Measurements from ENCODE around the gene CRMP1. TPM values are rescaled to one million over a fixed set of nuclear protein-coding genes. Genes with fewer than 3 reads are reported as not detected.

The CRMP1 gene
- polyA plus RNA-seq, 4 donors, result 41.4 to 54.5 (median 51.1) TPM

DNA sequence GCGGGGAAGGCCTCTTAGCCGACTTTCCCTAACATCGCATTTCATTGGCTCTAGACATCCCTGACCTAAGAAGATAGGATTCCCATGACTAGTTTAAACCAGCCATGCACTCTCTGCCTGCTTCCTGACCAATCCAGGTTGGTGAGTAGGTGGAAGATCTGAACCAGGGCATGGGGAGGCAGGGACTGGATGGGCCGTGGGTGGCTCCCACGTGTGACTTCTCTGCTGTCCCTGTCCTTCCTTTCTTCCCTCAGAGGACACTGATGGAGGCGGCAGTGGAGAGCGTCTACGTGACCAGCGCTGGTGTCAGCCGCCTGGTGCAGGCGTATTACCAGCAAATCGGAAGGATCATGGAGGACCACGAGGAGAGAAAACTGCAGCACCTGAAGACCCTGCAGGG lies 91.2 kb downstream of the CRMP1 start:
- DNase-seq (ENCODE audit: low read depth in 4 of 4, low spot score in 3 of 4), result no peak

DNA sequence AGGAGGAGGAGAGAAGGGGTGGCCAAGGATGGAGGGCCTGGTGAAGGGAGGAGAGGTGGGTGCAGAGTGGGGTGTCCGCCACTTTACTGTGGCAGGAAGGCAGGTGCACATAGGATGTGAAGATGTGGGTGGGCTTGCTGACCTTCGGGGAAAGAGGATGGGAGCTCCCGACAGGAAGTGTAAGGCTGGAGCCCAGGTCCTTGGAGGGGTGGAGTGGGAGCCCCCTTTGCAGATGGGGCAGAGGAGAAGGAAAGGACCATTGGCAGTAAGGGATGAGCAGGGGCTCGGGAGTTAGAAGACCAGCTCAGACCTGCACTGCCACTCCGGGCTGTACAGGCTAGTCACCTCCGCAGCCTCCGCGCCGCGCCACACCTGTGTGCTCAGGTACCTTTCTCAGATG lies 92.4 kb downstream of the CRMP1 start:
- DNase-seq (ENCODE audit: low read depth in 4 of 4, low spot score in 3 of 4), result no peak

DNA sequence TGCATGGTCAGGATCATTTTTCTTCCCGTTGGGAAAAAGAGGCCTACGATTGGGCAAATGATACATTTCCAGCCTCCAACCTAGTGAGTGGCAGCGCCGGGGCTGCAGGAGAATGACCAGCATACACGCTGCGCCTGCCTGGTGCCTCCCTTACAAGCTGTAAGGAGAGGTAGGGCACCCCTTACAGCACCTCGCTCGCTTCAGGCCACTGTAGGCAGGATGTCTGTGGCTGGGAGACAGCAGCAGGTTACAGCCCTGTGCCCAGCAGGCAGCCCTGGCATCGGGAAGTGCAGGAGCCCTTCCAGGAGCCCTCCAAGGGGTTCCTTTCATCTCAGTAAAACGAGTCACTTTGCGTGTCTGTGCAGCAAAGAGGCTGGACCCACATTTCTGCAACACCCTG lies 93.5 kb downstream of the CRMP1 start:
- DNase-seq (ENCODE audit: low read depth in 4 of 4, low spot score in 3 of 4), result no peak

DNA sequence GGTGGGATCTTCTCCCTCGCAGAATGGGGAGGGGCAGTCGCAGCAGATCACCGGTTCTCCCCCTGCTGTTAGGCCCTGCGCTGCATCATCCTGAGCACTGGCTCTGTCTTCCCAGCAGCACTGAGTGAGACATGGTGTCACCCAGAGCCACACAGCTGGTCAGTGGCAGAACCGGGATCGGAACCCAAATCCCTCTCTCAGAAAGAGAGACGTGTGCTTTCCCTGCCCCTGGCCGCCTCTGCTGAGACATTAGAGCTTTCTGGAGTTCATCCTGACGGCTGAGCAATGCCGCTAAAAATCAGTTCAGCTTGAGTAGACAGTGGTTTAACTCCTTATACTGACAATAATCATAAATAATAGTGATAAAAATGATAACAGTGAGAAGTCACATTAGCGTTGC lies 93.9 kb downstream of the CRMP1 start:
- DNase-seq (ENCODE audit: low read depth in 4 of 4, low spot score in 3 of 4), result no peak

DNA sequence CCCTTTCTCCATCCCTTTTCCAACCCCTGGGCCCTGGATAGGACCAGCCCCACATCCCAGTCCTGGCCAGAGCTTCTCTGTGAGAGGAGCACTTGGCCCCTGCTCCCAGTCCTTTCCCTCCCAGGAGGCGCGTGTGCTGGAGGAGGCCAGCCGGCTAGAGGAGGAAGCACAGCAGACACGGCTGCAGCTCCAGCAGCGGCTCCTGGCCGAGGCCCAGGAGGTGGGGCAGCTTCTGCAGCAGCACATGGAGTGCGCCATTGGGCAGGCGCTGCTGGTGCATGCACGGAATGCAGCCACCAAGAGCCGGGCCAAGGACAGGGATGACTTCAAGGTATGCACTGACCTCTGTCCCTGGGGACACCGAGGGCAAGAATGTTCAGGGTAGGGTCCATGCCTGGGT lies 94.4 kb downstream of the CRMP1 start:
- no peak for DNase-seq (ENCODE audit: low read depth in 4 of 4, low spot score in 3 of 4)

DNA sequence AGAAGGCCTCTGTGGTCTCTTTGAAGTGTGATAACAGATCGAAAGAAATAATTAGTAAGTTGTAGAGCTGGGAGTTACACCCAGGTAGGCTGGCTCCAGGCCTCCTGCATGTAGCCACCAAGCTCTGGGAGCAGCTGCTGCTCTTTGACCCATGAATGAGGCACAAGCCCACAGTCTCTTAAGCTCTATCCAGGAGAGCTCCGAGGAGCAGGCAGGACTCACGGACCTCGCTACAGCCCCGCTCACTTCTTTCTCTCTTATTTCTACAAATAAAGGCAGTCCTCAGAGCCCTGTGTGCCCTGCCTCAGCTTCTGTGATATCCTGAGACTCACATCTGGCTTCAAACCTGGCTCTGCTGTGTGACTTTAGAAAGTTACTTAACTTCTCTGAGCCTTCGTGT lies 95.0 kb downstream of the CRMP1 start:
- no peak for DNase-seq (ENCODE audit: low read depth in 4 of 4, low spot score in 3 of 4)

DNA sequence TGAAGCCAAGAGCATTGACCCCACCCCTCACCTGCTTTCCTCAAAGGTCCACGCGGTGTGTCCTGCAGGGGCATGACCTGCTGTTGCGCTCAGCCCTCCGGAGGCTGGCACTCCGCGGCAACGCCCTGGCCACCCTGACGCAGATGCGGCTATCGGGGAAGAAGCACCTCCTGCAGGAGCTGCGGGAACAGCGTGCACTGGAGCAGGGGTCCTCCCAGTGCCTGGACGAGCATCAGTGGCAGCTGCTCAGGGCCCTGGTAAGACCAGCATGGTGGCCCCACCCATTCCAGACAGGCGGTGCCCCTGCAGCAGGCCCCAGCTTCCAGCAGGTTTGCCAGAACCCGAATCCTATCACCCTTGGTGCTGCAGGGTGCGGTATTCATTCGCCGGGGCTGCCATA lies 95.9 kb downstream of the CRMP1 start:
- DNase-seq (ENCODE audit: low read depth in 4 of 4, low spot score in 3 of 4), result no peak

DNA sequence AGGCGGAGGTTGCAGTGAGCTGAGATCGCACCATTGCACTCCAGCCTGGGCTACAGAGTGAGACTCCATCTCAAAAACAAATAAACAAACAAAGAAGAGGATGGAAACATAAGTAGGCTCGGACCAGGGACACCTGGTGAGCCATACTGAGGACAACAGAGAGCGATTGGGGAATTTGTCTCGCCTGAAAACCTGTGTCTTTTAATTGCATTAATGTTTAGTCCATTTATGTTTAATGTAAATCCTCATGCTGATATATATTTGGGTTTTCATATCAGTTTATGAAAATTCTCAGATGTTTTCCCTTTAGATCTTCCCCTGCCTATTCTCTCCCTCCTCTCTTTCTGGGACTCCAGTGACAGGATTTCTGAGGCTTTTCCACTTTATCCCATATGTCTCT lies 97.3 kb downstream of the CRMP1 start:
- DNase-seq (ENCODE audit: low read depth in 4 of 4, low spot score in 3 of 4), result no peak

DNA sequence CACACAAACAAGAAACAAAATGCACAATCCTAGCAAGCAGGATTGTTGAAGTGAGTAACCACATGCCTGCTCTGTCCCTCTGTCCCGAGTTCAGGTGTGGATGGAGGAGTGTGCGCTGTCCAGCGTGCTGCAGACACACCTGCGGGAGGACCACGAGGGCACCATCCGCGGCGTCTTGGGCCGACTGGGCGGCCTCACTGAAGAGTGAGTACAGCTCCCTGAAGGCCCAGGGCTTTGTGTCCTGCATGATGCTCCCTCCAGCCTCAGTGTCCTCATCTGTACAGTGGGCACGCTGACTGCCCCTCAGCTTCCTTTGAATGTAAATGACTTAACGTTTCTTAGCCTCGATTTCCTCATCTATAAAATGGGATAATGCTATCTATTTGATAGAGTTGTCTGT lies 99.4 kb downstream of the CRMP1 start:
- no peak for DNase-seq (ENCODE audit: low read depth in 4 of 4, low spot score in 3 of 4)

DNA sequence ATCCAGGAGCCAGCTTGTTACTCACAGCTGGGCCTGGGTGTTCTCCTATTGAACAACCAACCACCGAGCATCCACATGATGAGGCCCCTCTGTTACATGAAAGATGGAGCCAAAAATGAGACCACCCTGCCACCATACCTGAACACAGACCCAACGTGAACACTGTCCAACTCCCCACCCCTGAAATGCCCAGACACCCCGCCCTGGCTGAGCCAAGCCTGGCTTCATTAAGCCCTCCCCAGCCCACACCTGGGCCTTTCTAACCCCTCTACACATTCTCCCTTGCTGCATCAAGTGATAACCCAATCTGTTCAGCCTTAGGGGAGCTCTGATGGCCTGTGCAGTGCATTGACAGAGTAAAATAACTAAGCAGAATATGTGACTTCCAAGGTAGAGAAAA lies 101.2 kb downstream of the CRMP1 start:
- no peak for DNase-seq (ENCODE audit: low read depth in 4 of 4, low spot score in 3 of 4)

DNA sequence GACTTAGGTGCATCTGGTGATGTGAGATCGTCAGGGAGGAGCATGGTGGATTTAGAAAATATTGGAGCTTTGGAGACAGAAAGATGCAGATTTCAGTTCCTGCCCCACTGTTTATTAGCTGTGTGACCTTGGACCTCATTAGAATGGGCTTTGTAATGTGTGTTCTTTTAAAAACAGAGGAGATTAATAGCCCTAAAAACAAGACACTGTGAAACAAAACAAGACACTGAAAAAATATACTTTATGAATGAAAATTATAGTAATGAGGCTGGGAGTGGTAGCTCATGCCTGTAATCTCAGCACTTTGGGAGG lies 102.4 kb downstream of the CRMP1 start:
- no peak for DNase-seq (ENCODE audit: low read depth in 4 of 4, low spot score in 3 of 4)

DNA sequence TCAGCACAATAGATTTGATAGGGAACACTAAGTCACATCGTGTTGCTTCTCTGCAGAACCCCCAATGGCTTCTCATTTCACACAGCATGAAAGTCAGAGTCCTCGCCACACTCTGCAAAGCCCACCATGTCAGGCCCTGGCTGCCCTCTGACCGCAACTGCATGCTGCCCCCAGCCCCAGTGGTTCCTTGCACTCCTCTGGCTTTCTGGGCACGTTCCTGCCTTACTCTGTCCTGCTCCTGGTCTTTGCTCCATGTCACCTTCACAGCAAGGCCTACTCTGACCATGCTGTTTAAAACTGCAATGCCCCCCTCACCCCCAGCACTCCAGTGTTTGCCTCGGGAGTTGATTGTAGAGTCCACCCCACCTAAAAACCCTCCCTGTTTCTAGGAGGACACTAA lies 103.7 kb downstream of the CRMP1 start:
- no peak for DNase-seq (ENCODE audit: low read depth in 4 of 4, low spot score in 3 of 4)

DNA sequence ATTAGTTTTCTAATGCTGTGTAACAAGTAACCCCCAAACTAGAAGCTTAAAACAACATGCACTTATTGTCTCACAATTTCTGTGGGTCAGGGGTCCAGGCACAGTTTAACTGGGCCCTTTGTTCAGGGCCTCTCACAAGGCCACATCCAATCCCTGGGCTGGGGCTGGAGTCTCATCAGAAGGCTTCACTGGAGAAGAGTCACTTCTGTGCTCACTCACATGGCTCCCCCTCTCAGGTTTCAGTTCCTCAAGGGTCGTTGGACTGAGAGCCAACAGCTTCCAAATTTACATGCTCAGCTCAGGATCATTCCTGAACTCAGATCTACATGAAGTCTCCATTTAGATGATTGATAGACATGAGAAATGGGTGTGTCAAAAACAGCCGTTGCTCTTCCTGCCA lies 104.7 kb downstream of the CRMP1 start:
- no peak for DNase-seq (ENCODE audit: low read depth in 4 of 4, low spot score in 3 of 4)

DNA sequence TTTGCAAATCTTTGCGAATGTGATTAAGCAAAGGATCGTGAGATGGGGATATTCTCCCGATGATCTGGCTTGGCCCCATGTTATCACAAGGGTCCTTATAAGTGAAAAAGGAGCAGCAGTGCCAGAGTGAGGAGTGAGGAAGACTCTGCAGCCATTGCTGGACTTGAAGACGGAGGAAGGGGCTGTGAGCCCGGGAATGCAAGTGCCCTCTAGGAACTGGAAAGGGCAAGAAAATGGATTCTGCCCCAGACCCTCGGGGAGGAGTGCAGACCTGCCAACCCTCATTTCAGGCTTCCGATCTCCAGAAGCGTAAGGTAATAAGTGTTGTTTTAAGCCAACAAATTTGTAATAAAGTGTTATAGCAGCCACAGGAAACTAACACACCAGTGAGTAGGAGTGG lies 105.6 kb downstream of the CRMP1 start:
- no peak for DNase-seq (ENCODE audit: low read depth in 4 of 4, low spot score in 3 of 4)

DNA sequence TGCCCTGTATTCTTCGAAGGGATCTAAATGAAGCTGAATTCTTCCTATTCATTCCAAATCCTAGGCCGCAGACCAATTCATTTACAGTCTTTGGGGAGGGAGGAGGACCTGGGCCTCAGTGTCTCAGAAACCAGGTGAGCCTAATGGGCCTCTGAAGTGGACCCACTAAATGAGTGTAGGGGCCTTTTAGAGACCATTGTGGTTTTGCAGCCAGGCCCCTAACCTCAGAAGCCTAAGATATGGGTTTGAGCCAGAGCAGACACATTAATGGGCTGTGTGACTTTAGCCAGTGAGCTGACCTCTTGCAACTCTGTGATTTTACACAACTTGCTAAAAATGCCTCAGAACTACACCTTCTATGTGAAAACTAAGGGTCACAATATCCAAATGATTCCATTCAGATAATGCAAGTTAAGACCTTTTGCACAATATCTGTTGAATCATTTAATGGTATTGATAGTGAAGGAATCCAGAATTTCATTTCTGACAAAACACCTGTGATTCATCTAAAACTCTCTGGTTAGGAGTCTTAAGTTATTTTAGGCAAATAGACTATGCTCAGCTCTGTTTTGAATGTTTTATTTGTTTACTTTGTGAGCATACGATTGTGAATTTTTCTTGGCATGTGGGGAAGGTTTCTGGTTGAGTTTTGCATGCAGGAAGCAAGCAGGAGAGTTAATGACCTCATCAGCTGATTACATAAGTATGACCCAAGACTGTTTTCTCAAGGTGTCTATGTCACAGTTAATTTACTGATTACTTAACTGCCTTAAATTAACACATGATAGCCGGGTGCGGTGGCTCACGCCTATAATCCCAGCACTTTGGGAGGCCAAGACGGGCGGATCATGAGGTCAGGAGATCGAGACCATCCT lies 106.8 kb downstream of the CRMP1 start:
- DNase-seq (ENCODE audit: low read depth in 4 of 4, low spot score in 3 of 4), result no peak

DNA sequence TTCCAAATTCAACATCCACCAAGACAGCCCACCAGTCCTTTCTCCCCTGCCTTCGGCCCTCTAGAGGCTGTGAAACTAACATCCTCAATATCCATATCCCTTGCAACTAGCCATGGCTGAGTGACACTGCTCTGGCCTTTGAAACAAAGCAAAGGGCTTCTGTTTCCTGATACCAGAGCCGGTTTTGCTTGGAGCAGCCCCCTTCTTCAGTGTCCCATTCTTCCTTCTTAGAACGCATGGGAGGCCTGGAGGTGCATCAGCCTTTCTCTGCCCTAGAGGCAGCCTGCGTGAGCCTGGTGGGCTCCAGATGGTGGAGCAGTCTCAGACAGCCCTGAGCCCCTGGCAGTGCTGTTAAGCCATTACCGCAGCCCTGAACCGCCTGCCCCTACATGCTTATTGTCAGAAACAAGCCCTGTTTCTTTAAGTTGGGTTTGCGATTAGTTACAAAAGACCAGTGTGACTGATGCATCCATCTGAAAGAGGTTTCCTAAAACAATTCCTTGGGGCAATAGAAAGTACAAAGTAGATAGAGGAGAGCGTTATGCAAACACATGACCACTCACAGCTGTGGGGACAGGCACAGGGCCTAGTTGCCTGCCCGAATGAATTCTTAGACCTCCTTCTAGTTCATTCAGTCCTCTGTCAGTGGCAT lies 107.8 kb downstream of the CRMP1 start:
- no peak for DNase-seq (ENCODE audit: low read depth in 4 of 4, low spot score in 3 of 4)

DNA sequence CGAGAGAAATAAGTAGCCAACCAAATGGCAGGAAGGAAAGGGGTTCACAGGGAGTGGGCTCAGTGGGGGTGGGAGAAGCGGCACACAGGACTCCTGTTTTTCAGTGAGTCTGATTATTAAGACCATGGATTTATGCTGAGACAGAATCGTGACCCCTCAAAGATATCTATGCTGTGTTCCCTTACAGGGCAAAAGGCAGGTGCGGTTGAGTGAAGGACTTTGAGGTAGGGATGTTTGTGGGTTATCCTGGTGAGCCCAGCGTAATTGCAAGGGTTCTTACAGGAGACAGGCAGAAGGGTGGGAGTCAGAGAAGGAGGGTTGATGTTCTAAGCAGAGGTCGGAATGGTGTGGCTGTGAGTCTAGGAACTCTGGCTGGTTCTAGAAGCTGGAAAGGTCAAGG lies 108.9 kb downstream of the CRMP1 start:
- DNase-seq (ENCODE audit: low read depth in 4 of 4, low spot score in 3 of 4), result no peak

DNA sequence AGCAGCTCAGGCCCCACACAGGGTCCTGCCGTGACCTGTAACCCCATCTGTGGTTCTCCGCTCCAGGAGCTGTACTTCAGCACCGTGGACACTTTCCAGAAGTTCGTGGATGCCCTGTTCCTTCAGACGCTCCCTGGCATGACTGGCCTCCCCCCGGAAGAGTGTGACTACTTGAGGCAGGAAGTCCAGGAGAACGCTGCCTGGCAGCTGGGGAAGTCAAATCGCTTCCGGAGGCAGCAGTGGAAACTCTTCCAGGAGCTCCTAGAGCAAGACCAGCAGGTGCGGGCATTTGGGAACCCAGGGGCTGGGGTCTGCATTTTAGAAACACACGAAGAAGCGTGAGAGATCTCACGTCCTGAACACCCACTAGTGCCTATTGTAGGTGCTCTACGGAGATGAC lies 109.4 kb downstream of the CRMP1 start:
- DNase-seq (ENCODE audit: low read depth in 4 of 4, low spot score in 3 of 4), result no peak

DNA sequence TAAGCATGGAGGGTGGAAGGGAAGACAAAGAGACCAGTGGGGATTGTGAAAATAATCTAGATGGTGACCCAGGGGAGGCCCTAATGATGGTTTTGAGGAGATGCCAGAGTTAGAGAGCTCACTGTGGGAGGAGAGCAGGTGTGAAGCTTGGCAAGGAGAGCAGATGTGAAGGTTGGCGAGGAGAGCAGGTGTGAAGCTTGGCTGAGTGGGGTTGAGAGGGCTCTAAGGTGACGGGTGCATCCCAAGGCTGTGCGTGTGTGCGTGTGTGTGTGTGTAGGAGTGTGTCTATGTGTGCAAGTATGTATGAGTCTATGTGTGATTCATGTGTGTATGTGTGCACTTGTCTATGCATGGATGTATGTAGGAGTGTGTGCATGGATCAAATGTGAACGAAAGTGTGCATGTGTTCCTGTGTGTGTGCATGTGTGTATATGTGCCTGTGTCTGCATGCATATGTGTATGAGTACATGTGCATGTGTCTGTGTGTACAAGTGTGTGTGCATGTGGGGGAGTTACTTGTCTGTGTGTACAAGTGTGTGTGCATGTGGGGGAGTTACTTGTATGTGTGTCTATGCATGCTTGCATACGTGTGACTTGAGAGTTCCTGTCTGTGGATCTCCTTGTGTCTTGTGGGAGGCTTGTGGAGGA lies 109.9 kb downstream of the CRMP1 start:
- DNase-seq (ENCODE audit: low read depth in 4 of 4, low spot score in 3 of 4), result no peak

DNA sequence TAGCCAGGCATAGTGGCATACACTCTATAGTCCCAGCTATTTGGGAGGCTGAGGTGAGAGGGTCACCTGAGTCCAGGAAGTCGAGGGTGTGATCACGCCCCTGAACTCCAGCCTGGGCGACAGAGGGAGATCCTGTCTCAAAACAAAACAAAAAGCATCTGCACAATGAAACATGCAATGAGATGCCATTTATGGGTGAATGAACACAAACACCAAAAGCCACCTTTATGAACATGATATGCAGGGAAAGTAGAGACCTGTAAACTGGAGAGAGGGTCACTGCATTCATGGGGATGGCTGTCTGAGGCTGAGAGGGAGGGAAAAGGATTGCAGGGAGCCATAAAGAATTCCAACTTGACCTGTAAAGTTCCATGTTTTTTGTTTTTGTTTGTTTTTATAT lies 111.2 kb downstream of the CRMP1 start:
- no peak for DNase-seq (ENCODE audit: low read depth in 4 of 4, low spot score in 3 of 4)

DNA sequence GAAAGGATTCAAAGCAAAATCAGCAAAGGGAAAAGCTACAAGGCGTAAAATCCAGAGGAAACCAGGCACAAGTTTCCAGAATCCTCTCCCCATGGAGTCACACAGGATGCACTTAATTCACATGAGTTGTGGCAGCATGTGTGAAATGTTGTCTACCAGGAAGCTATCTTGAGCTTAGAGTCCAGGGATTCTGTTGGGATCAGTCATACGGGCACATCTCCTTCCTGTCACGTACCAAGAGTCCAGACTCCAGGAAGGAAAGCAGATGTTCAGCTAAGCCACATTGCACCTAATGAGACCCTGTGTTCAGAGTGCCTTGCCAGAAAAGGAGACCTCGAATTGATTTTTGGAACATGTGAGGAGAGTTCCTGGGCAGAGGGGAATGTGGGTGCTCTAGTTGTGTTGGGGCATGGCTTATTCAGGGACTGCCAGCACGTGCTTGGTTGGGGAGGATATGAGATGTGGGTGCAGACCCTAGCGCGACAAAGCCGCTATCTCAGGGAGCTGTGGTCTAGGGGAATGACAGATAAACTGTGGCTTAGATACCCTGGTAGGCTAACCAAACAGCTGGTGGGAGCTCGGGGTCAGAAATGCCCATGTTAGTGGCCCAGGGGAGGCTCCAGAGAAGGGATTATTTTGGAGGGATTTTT lies 111.9 kb downstream of the CRMP1 start:
- DNase-seq (ENCODE audit: low read depth in 4 of 4, low spot score in 3 of 4), result no peak

DNA sequence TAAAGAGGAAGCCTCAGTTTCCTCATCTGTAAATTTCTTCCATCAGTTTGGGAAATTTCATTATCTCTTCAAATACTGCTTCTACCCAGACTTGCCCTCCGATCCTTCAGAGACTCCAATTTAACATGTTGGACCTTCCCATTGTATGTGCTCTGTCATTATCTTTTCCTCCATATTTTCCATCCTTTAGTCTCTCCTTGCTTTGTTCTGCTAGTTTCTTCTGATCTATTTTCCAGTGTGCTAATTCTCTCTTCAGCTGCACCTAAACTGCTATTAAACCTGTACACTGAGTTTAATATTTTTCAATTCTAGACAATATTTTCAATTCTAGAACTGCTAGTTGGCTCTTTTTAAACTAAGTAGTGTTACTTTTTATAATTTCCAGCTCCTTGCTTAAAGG lies 116.4 kb downstream of the CRMP1 start:
- no peak for DNase-seq (ENCODE audit: low read depth in 4 of 4, low spot score in 3 of 4)

Measured in right renal pelvis (tissue), 4 donors.